GM18517 (cell line): Measurements from ENCODE around the gene PSAP.
A peak's percentile ranks its signal among the peaks of the same experiment; 100 is the strongest.

Experiments
- ATAC-seq: cut with Tn5 transposase; IDR thresholded peaks from one replicate; pipeline ENCODE4 v1.9.1; 2021; ENCODE audit warnings: mild to moderate bottlenecking, moderate library complexity; ENCODE audit not compliant: unreplicated experiment

PSAP gene

GRCh38 chr10:71811351-71811750 lies 39.7 kb downstream of the PSAP start:
- ATAC-seq, result no peak

- no peak for ATAC-seq
Measured at GRCh38 chr10:71810048-71810750, 40.9 kb downstream of the PSAP start.

- no peak for ATAC-seq
Measured at GRCh38 chr10:71809628-71810027, 41.4 kb downstream of the PSAP start.

- ATAC-seq, result no peak
Measured at GRCh38 chr10:71807557-71808510, 43.2 kb downstream of the PSAP start.

GRCh38 chr10:71806704-71807556 lies 44.1 kb downstream of the PSAP start:
- no peak for ATAC-seq

- ATAC-seq, result no peak
Measured at GRCh38 chr10:71805776-71806703, 45.0 kb downstream of the PSAP start.

GRCh38 chr10:71804077-71804476 lies 47.0 kb downstream of the PSAP start:
- no peak for ATAC-seq

GRCh38 chr10:71802715-71803488 lies 48.1 kb downstream of the PSAP start:
- no peak for ATAC-seq

- no peak for ATAC-seq
Measured at GRCh38 chr10:71802235-71802634, 48.8 kb downstream of the PSAP start.

GRCh38 chr10:71801361-71801760 lies 49.7 kb downstream of the PSAP start:
- peak; percentile 88 for ATAC-seq

GRCh38 chr10:71799608-71800453 lies 51.2 kb downstream of the PSAP start:
- ATAC-seq, result no peak

- no peak for ATAC-seq
Measured at GRCh38 chr10:71799112-71799511, 51.9 kb downstream of the PSAP start.

- no peak for ATAC-seq
Measured at GRCh38 chr10:71798308-71798624, 52.8 kb downstream of the PSAP start.

- ATAC-seq, result no peak
Measured at GRCh38 chr10:71797533-71798307, 53.3 kb downstream of the PSAP start.

- ATAC-seq, result no peak
Measured at GRCh38 chr10:71796749-71797405, 54.2 kb downstream of the PSAP start.

GRCh38 chr10:71795248-71795647 lies 55.8 kb downstream of the PSAP start:
- ATAC-seq, result no peak

- ATAC-seq, result no peak
Measured at GRCh38 chr10:71790749-71791440, 60.2 kb downstream of the PSAP start.
